ENCODE measurements around the gene SRP68. TPM values are rescaled to one million over a fixed set of nuclear protein-coding genes. Genes with fewer than 3 reads are reported as not detected.

The SRP68 gene
- total and polyA plus RNA-seq, 2 experiments from 2014 or later = 38.2 to 69.8 TPM

- Histone ChIP-seq H3K4me2 (ENCODE audit: unreplicated experiment) (no peak overlapping the region), H3F3A (ENCODE audit: insufficient read depth) (peaks cover 33% of the 10 kb centered on the region), H3K9me3 (ENCODE audit: low read depth) (no peaks in the 10 kb centered on the region), H3K27ac (no peak overlapping the region), H3K79me2 (ENCODE audit: insufficient read depth) (peaks cover 29% of the 10 kb centered on the region), H3K36me3 (ENCODE audit: low read depth) (peaks cover 47% of the 10 kb centered on the region), H4K20me1 (ENCODE audit: insufficient read depth) (no peaks in the 10 kb centered on the region), H2AFZ (no peak overlapping the region), H3K4me1 (ENCODE audit: insufficient read depth) (peaks cover 11% of the 10 kb centered on the region), H3K9ac (no peak overlapping the region), H3K9me2 (ENCODE audit: insufficient read depth) (no peaks in the 10 kb centered on the region), H3K27me3 (replicated peaks; ENCODE audit: insufficient read depth) (no peaks in the 10 kb centered on the region), H3K4me3 (no peak overlapping the region)
- WGBS, 2 experiments (ENCODE audit: low coverage in 1 of 2, low lambda C conversion rate in 2 of 2, missing lambda C conversion rate in 2 of 2) = 93 to 97% methylated on average over 18 to 19 of the region's 19 CpGs
- in situ Hi-C loops (cut with MboI) = no loop called here
- no peak for DNase-seq
- TF ChIP-seq EZH2phosphoT487 (IDR thresholded peaks at IDR 0.05; ENCODE audit: insufficient read depth, low read depth) (no peak), EZH2 (IDR thresholded peaks at IDR 0.05; ENCODE audit: insufficient read depth, poor library complexity, severe bottlenecking) (no peak)
Measured at GRCh38 chr17:76097716-76098295, 25.5 kb upstream of the SRP68 start.

GRCh38 chr17:76095943-76096342 is 23.6 kb upstream of the SRP68 start:
- Histone ChIP-seq H3K27me3 (replicated peaks; ENCODE audit: insufficient read depth) (no peaks in the 10 kb centered on the region), H3K4me1 (ENCODE audit: insufficient read depth) (peaks cover 11% of the 10 kb centered on the region), H3K27ac (peak overlapping the region; percentile 74; the same call in 1 of the 2 replicates), H3K9me3 (ENCODE audit: low read depth) (no peaks in the 10 kb centered on the region), H3K36me3 (ENCODE audit: low read depth) (peaks cover 39% of the 10 kb centered on the region), H3K79me2 (ENCODE audit: insufficient read depth) (peaks cover 10% of the 10 kb centered on the region; the same call in 1 of the 2 replicates), H3K9ac (no peak overlapping the region), H4K20me1 (ENCODE audit: insufficient read depth) (no peaks in the 10 kb centered on the region), H3K9me2 (ENCODE audit: insufficient read depth) (no peaks in the 10 kb centered on the region), H3K4me2 (ENCODE audit: unreplicated experiment) (no peak overlapping the region), H3F3A (ENCODE audit: insufficient read depth) (peaks cover 33% of the 10 kb centered on the region), H2AFZ (no peak overlapping the region), H3K4me3 (no peak overlapping the region)
- 97% methylated on average over 13 of the region's 13 CpGs for WGBS, 2 experiments (ENCODE audit: low coverage in 1 of 2, low lambda C conversion rate in 2 of 2, missing lambda C conversion rate in 2 of 2)
- in situ Hi-C loops (cut with MboI) = no loop called here
- no peak for TF ChIP-seq EZH2phosphoT487 (IDR thresholded peaks at IDR 0.05; ENCODE audit: insufficient read depth, low read depth)
- TF ChIP-seq EZH2 (IDR thresholded peaks at IDR 0.05; ENCODE audit: insufficient read depth, poor library complexity, severe bottlenecking) = no peak
- no peak for DNase-seq

- H3K36me3 ChIP-seq (ENCODE audit: low read depth) = peaks cover 22% of the 10 kb centered on the region
- DNase-seq = no peak
- in situ Hi-C loops (cut with MboI) = no loop called here
- TF ChIP-seq EZH2 (IDR thresholded peaks at IDR 0.05; ENCODE audit: insufficient read depth, poor library complexity, severe bottlenecking) (no peak), EZH2phosphoT487 (IDR thresholded peaks at IDR 0.05; ENCODE audit: insufficient read depth, low read depth) (no peak)
- H3K9me2 ChIP-seq (ENCODE audit: insufficient read depth) = no peaks in the 10 kb centered on the region
- no peaks in the 10 kb centered on the region for H3K27me3 ChIP-seq (replicated peaks; ENCODE audit: insufficient read depth)
- H3K9me3 ChIP-seq (ENCODE audit: low read depth) = no peaks in the 10 kb centered on the region
- no peaks in the 10 kb centered on the region for H4K20me1 ChIP-seq (ENCODE audit: insufficient read depth)
- no peak overlapping the region for H3K9ac ChIP-seq
- no peak overlapping the region for H2AFZ ChIP-seq
- peaks cover 33% of the 10 kb centered on the region for H3F3A ChIP-seq (ENCODE audit: insufficient read depth)
- peaks cover 7% of the 10 kb centered on the region; the same call in 1 of the 2 replicates for H3K79me2 ChIP-seq (ENCODE audit: insufficient read depth)
- no peak overlapping the region for H3K4me2 ChIP-seq (ENCODE audit: unreplicated experiment)
- H3K27ac ChIP-seq = peak overlapping the region; percentile 74; the same call in 1 of the 2 replicates
- H3K4me1 ChIP-seq (ENCODE audit: insufficient read depth) = peaks cover 11% of the 10 kb centered on the region
- no peak overlapping the region for H3K4me3 ChIP-seq
- 97 to 98% methylated on average over 11 of the region's 11 CpGs for WGBS, 2 experiments (ENCODE audit: low coverage in 1 of 2, low lambda C conversion rate in 2 of 2, missing lambda C conversion rate in 2 of 2)
Measured at GRCh38 chr17:76094046-76094445, 21.7 kb upstream of the SRP68 start.

- H3K9ac ChIP-seq = no peak overlapping the region
- H3K36me3 ChIP-seq (ENCODE audit: low read depth) = peaks cover 16% of the 10 kb centered on the region; the same call in 1 of the 2 replicates
- H3K4me3 ChIP-seq = no peak overlapping the region
- no peaks in the 10 kb centered on the region for H4K20me1 ChIP-seq (ENCODE audit: insufficient read depth)
- peaks cover 33% of the 10 kb centered on the region for H3F3A ChIP-seq (ENCODE audit: insufficient read depth)
- no peaks in the 10 kb centered on the region for H3K9me3 ChIP-seq (ENCODE audit: low read depth)
- 0 out of 2 replicates have a peak, but pooled peaks cover 5% of the 10 kb centered on the region for H3K79me2 ChIP-seq (ENCODE audit: insufficient read depth)
- peaks cover 11% of the 10 kb centered on the region for H3K4me1 ChIP-seq (ENCODE audit: insufficient read depth)
- no peak for DNase-seq
- H3K27me3 ChIP-seq (replicated peaks; ENCODE audit: insufficient read depth) = no peaks in the 10 kb centered on the region
- in situ Hi-C loops (cut with MboI) = no loop called here
- H3K27ac ChIP-seq = no peak overlapping the region
- no peak overlapping the region for H2AFZ ChIP-seq
- no peak overlapping the region for H3K4me2 ChIP-seq (ENCODE audit: unreplicated experiment)
- TF ChIP-seq EZH2phosphoT487 (IDR thresholded peaks at IDR 0.05; ENCODE audit: insufficient read depth, low read depth) (no peak), EZH2 (IDR thresholded peaks at IDR 0.05; ENCODE audit: insufficient read depth, poor library complexity, severe bottlenecking) (no peak)
- H3K9me2 ChIP-seq (ENCODE audit: insufficient read depth) = no peaks in the 10 kb centered on the region
- WGBS, 2 experiments (ENCODE audit: low coverage in 1 of 2, low lambda C conversion rate in 2 of 2, missing lambda C conversion rate in 2 of 2) = 89 to 92% methylated on average over 20 of the region's 20 CpGs
Measured at GRCh38 chr17:76092526-76093413, 20.5 kb upstream of the SRP68 start.
